GM18499 (cell line): ENCODE measurements around the gene ALDH1A2.
"Not testable (repeated sequence)": the region's sequence is repeated elsewhere in the genome, so short reads cannot be mapped to it uniquely, and the experiment has no call there.

Source experiments
- ATAC-seq: cut with Tn5 transposase; IDR thresholded peaks from one replicate; pipeline ENCODE4 v1.9.1; 2021; ENCODE audit warnings: moderate number of reproducible peaks; ENCODE audit not compliant: insufficient read depth, unreplicated experiment

ALDH1A2 gene

GRCh38 chr15:58043192-58043903, 22.2 kb downstream of the ALDH1A2 start:
- no peak for ATAC-seq

GRCh38 chr15:58042006-58042405, 23.5 kb downstream of the ALDH1A2 start:
- ATAC-seq: no peak

GRCh38 chr15:58040150-58040549, 25.4 kb downstream of the ALDH1A2 start:
- no peak for ATAC-seq

- no peak for ATAC-seq
Measured at GRCh38 chr15:58039079-58040035, 26.2 kb downstream of the ALDH1A2 start.

- ATAC-seq: no peak
Measured at GRCh38 chr15:58038426-58039078, 27.0 kb downstream of the ALDH1A2 start.

- ATAC-seq: no peak
Measured at GRCh38 chr15:58037723-58038301, 27.7 kb downstream of the ALDH1A2 start.

GRCh38 chr15:58036579-58036978, 28.9 kb downstream of the ALDH1A2 start:
- no peak for ATAC-seq

GRCh38 chr15:58028392-58028791, 37.1 kb downstream of the ALDH1A2 start:
- ATAC-seq: not testable (repeated sequence)

GRCh38 chr15:58026552-58026951, 39.0 kb downstream of the ALDH1A2 start:
- no peak for ATAC-seq

- ATAC-seq: no peak
Measured at GRCh38 chr15:58026051-58026450, 39.5 kb downstream of the ALDH1A2 start.

GRCh38 chr15:58021332-58022230, 43.9 kb downstream of the ALDH1A2 start:
- no peak for ATAC-seq

- ATAC-seq: no peak
Measured at GRCh38 chr15:58019503-58020376, 45.8 kb downstream of the ALDH1A2 start.

GRCh38 chr15:58017869-58018268, 47.6 kb downstream of the ALDH1A2 start:
- no peak for ATAC-seq

GRCh38 chr15:58016581-58017175, 48.8 kb downstream of the ALDH1A2 start:
- ATAC-seq: no peak

GRCh38 chr15:58015565-58015964, 49.9 kb downstream of the ALDH1A2 start:
- no peak for ATAC-seq

GRCh38 chr15:58014470-58014869, 51.0 kb downstream of the ALDH1A2 start:
- no peak for ATAC-seq

- no peak for ATAC-seq
Measured at GRCh38 chr15:58014040-58014439, 51.5 kb downstream of the ALDH1A2 start.

- ATAC-seq: no peak
Measured at GRCh38 chr15:58010983-58011382, 54.5 kb downstream of the ALDH1A2 start.
